GM19351 (cell line): ENCODE results near the gene PLEKHF1.

Source experiments
- ATAC-seq: cut with Tn5 transposase; IDR thresholded peaks from one replicate; pipeline ENCODE4 v1.9.1; 2021; ENCODE audit warnings: mild to moderate bottlenecking, moderate library complexity; ENCODE audit not compliant: unreplicated experiment

The PLEKHF1 gene

GRCh38 chr19:29724746-29725145 is 59.5 kb downstream of the PLEKHF1 start:
- no peak for ATAC-seq
